DND-41 (cell line): ENCODE measurements around the gene JCAD.

Source experiments
- CTCF ChIP-seq: IDR thresholded peaks from 2 replicates; pipeline ENCODE4 v1.5.1; 2012; ENCODE audit warnings: borderline replicate concordance, low read length, moderate library complexity, mild to moderate bottlenecking; ENCODE audit not compliant: poor library complexity, severe bottlenecking; ENCODE audit errors: extremely low read depth
- EZH2 ChIP-seq: IDR thresholded peaks from 3 replicates; pipeline ENCODE4 v1.6.1; 2012; ENCODE audit warnings: borderline replicate concordance, low read depth, mild to moderate bottlenecking, moderate library complexity, low read length, inconsistent platforms; ENCODE audit not compliant: severe bottlenecking

- no peak for TF ChIP-seq CTCF
- no peak for TF ChIP-seq EZH2
Observed at GRCh38 chr10:29968585-29968984, 90.8 kb downstream of the JCAD start.
